GM13977 (cell line): ENCODE results near the gene SESN1.

Source experiments
- DNase-seq: peaks from one replicate; pipeline ENCODE4 v3.0.0; 2012; ENCODE audit warnings: low spot score
- CTCF ChIP-seq: IDR thresholded peaks from 2 replicates; pipeline ENCODE4 v1.5.1; 2012; ENCODE audit warnings: mild to moderate bottlenecking, control low read depth; ENCODE audit not compliant: insufficient read depth; ENCODE audit errors: extremely low read depth, missing control alignments
- in situ Hi-C: fragments of 300-500 bp; cut with MboI; formaldehyde crosslinking; loops from one replicate; pipeline ENCODE4 v1.12.0; 2022; ENCODE audit warnings: low sequenced_read_pairs, low pct_unique_long_range_greater_than_20kb, mixed read lengths, inconsistent platforms; ENCODE audit not compliant: unreplicated experiment

Gene SESN1

GRCh38 chr6:108968325-108969316 is 126.0 kb downstream of the SESN1 start:
- DNase-seq, result no peak
- no peak for TF ChIP-seq CTCF
- in situ Hi-C loops, result no loop called here

- no peak for TF ChIP-seq CTCF
- in situ Hi-C loops, result no loop called here
- no peak for DNase-seq
Observed at GRCh38 chr6:108966855-108967755, 127.5 kb downstream of the SESN1 start.

GRCh38 chr6:108966251-108966650 is 128.4 kb downstream of the SESN1 start:
- DNase-seq, result no peak
- TF ChIP-seq CTCF, result no peak
- in situ Hi-C loops, result no loop called here

- in situ Hi-C loops, result no loop called here
- DNase-seq, result no peak
- no peak for TF ChIP-seq CTCF
Observed at GRCh38 chr6:108961985-108962384, 132.7 kb downstream of the SESN1 start.

- in situ Hi-C loops, result no loop called here
- no peak for DNase-seq
- no peak for TF ChIP-seq CTCF
Observed at GRCh38 chr6:108961077-108961476, 133.6 kb downstream of the SESN1 start.

GRCh38 chr6:108960601-108961000 is 134.0 kb downstream of the SESN1 start:
- in situ Hi-C loops, result no loop called here
- TF ChIP-seq CTCF, result no peak
- no peak for DNase-seq
